ENCODE data around the gene SREK1. TPM values are rescaled to one million over a fixed set of nuclear protein-coding genes. Genes with fewer than 3 reads are reported as not detected.

SREK1 gene
- total RNA-seq, 1 donor from 2014 or later = 65.9 TPM

DNA sequence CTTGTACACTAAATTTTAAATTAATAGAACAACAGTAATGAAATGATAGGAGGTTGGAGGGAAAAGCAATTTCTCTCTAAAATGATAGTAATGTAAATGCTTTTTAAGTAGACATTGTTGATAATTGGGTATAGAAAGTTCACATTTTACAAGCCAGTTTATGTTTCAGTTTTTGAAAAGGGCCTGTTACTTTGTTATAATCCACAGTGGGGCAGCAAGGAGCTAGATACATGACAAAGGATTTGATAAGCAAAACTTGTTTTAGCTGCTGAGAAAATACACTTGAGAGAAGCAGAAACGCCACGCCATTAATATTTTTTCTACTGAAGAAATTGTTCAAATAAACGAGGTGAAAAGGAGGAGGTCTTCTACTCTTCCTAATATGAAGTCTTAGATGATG is 30.2 kb downstream of the SREK1 start:
- H3K9me3 ChIP-seq = no peaks in the 10 kb centered on the region
- no peak overlapping the region for H3K4me3 ChIP-seq
- H3K36me3 ChIP-seq = peaks cover 88% of the 10 kb centered on the region
- H3K27ac ChIP-seq = no peak overlapping the region
- ATAC-seq (no peak), DNase-seq (no peak)
- TF ChIP-seq CTCF (IDR thresholded peaks at IDR 0.05) = peak; percentile 16
- intact Hi-C loops (cut with DNase I) = no loop called here
- H3K4me1 ChIP-seq = no peaks in the 10 kb centered on the region
- H3K27me3 ChIP-seq = no peaks in the 10 kb centered on the region

DNA sequence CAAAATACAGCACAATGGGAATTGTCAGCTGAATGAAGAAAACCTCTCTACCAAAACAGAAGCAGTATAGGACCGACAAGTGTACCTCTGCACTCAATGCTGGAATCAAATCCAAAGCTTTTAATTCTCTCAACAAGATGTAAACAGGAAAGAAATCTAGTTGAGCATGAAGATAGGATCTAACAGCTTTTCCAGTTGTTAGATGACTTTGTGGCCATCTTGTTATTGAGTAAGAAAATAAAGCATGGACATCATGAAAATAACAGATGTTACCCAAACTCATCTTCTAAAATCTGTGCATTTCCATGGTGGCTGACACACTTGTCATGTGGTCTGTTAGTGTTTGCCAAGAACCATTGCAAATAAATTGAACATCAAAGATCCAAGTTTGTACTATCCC is 34.7 kb downstream of the SREK1 start:
- Histone ChIP-seq H3K36me3 (peaks cover 83% of the 10 kb centered on the region), H3K4me3 (no peak overlapping the region), H3K9me3 (no peaks in the 10 kb centered on the region), H3K27me3 (no peaks in the 10 kb centered on the region), H3K27ac (no peak overlapping the region), H3K4me1 (no peaks in the 10 kb centered on the region)
- intact Hi-C loops (cut with DNase I) = no loop called here
- no peak for TF ChIP-seq CTCF (IDR thresholded peaks at IDR 0.05)
- DNase-seq (no peak), ATAC-seq (no peak)

DNA sequence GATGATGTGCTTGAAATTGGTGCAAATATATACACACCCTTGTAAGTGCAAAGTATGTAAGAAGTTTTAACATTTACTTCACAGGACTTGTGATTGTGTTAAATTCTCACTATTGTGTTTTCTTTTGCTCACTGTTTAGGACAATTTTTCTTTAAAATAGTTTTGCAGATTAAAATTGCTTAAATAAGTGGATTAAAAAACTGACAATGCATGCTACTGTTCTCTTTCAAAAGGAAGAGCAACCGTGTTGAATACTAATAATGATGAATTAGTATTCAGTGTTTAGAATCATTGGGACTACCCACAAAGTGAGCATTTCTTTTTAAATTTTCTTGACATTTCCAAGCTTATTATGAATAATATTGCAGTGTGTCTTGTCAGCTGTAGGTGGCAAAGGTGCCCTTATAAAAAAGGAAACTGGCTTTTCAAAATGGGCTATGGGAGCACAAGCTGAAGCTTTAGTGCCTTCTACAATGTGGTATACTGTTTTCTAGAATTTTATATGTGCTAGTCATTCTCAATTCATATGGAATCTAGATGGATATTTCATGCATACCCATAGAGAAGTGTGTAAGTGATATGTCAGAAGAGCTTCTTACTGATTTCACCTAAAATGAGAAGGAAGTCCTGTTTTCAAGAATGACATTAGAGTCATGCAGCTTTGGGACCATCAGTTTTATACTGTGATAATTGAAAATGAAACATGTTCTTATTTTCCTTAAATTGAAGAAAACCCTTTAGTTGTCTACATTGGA is 35.4 kb downstream of the SREK1 start:
- intact Hi-C loops (cut with DNase I) = no loop called here
- ATAC-seq = no peak

GRCh38 chr5:66180282-66181155 is 36.4 kb downstream of the SREK1 start:
- TF ChIP-seq CTCF (IDR thresholded peaks at IDR 0.05) = no peak
- ATAC-seq (no peak), DNase-seq (no peak)
- H3K36me3 ChIP-seq = peaks cover 72% of the 10 kb centered on the region
- H3K4me1 ChIP-seq = no peaks in the 10 kb centered on the region
- intact Hi-C loops (cut with DNase I) = no loop called here
- H3K27ac ChIP-seq = no peak overlapping the region
- H3K4me3 ChIP-seq = no peak overlapping the region
- H3K27me3 ChIP-seq = no peaks in the 10 kb centered on the region
- no peaks in the 10 kb centered on the region for H3K9me3 ChIP-seq

More for the DNA sequence above, 35.4 kb downstream of the SREK1 start:
- no peaks in the 10 kb centered on the region for H3K9me3 ChIP-seq
- no peak overlapping the region for H3K4me3 ChIP-seq
- H3K4me1 ChIP-seq = no peaks in the 10 kb centered on the region
- H3K27me3 ChIP-seq = no peaks in the 10 kb centered on the region
- TF ChIP-seq CTCF (IDR thresholded peaks at IDR 0.05) = no peak
- H3K27ac ChIP-seq = no peak overlapping the region
- peaks cover 80% of the 10 kb centered on the region for H3K36me3 ChIP-seq
- DNase-seq = no peak

GRCh38 chr5:66186108-66186507 is 42.0 kb downstream of the SREK1 start:
- Histone ChIP-seq H3K27me3 (no peaks in the 10 kb centered on the region), H3K36me3 (peaks cover 22% of the 10 kb centered on the region), H3K4me3 (no peak overlapping the region), H3K9me3 (no peaks in the 10 kb centered on the region), H3K4me1 (no peaks in the 10 kb centered on the region), H3K27ac (no peak overlapping the region)
- no peak for DNase-seq
- intact Hi-C loops (cut with DNase I) = no loop called here
- no peak for TF ChIP-seq CTCF (IDR thresholded peaks at IDR 0.05)
- ATAC-seq = no peak
